ENCODE results near the gene QRSL1. TPM values are rescaled to one million over a fixed set of nuclear protein-coding genes. Genes with fewer than 3 reads are reported as not detected.

The QRSL1 gene
- total and polyA plus RNA-seq, 2 donors (not counting 3 experiments of a cell fraction or from before 2014, with no cell fraction given): 4.3 to 11.3 TPM

- TF ChIP-seq POLR2A (IDR thresholded peaks at IDR 0.05; ENCODE audit: low read depth, low read length) (no peak), FOS (IDR thresholded peaks at IDR 0.05; ENCODE audit: borderline replicate concordance, insufficient read depth, low read length) (no peak), POLR2AphosphoS5 (IDR thresholded peaks at IDR 0.05; ENCODE audit: insufficient read depth, low read depth, low read length) (no peak), EZH2 (IDR thresholded peaks at IDR 0.05; ENCODE audit: borderline replicate concordance, low read depth, low read length, severe bottlenecking) (no peak), JUN (IDR thresholded peaks at IDR 0.05; ENCODE audit: borderline replicate concordance, insufficient read depth, insufficient read length, low read depth) (no peak), GATA2 (IDR thresholded peaks at IDR 0.05; ENCODE audit: insufficient read depth, insufficient read length, low read depth, low read length) (no peak), MYC (IDR thresholded peaks at IDR 0.05; ENCODE audit: low read depth, low read length) (no peak)
- TF ChIP-seq, protein P1, sequence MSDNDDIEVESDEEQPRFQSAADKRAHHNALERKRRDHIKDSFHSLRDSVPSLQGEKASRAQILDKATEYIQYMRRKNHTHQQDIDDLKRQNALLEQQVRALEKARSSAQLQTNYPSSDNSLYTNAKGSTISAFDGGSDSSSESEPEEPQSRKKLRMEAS (IDR thresholded peaks at IDR 0.05; ENCODE audit: insufficient read depth, insufficient read length): no peak
- TF ChIP-seq, protein P2, sequence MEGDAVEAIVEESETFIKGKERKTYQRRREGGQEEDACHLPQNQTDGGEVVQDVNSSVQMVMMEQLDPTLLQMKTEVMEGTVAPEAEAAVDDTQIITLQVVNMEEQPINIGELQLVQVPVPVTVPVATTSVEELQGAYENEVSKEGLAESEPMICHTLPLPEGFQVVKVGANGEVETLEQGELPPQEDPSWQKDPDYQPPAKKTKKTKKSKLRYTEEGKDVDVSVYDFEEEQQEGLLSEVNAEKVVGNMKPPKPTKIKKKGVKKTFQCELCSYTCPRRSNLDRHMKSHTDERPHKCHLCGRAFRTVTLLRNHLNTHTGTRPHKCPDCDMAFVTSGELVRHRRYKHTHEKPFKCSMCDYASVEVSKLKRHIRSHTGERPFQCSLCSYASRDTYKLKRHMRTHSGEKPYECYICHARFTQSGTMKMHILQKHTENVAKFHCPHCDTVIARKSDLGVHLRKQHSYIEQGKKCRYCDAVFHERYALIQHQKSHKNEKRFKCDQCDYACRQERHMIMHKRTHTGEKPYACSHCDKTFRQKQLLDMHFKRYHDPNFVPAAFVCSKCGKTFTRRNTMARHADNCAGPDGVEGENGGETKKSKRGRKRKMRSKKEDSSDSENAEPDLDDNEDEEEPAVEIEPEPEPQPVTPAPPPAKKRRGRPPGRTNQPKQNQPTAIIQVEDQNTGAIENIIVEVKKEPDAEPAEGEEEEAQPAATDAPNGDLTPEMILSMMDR (IDR thresholded peaks at IDR 0.05; ENCODE audit: extremely low read depth in 1 of 2, insufficient read depth in 1 of 2, low read depth in 1 of 2, low read length in 2 of 2): no peak
- no peak overlapping the region for H3K9ac ChIP-seq (replicated peaks; ENCODE audit: extremely low read depth, insufficient read depth, low read length)
- H3K9me3 ChIP-seq (replicated peaks; ENCODE audit: control insufficient read depth, insufficient read depth, low read length): no peaks in the 10 kb centered on the region
- BruUV-seq (replicated peaks): no TSS peak
- no peak overlapping the region for H3K4me3 ChIP-seq (replicated peaks in 1 of 3; ENCODE audit: insufficient read depth in 1 of 3, low read depth in 1 of 3, low read length in 3 of 3)
- H3K4me1 ChIP-seq (ENCODE audit: control insufficient read depth, extremely low read depth, insufficient read depth, low read length): no peaks in the 10 kb centered on the region
- no peaks in the 10 kb centered on the region for H3K79me2 ChIP-seq (ENCODE audit: control insufficient read depth, insufficient read depth, low read length)
- DNase-seq (ENCODE audit: low read depth, low spot score) (no peak), FAIRE-seq (no peak)
- H3K36me3 ChIP-seq (ENCODE audit: control insufficient read depth in 2 of 2, extremely low read depth in 1 of 2, insufficient read depth in 2 of 2, low read length in 2 of 2): no peaks in the 10 kb centered on the region
- ChIA-PET CTCF (no interaction called here), POLR2A (no interaction called here)
- H3K27ac ChIP-seq (ENCODE audit: insufficient read depth, low read depth, low read length): no peak overlapping the region
- no peak overlapping the region for H3K4me2 ChIP-seq (ENCODE audit: insufficient read depth, low read length)
- H2AFZ ChIP-seq (ENCODE audit: low read depth, low read length): no peak overlapping the region
- intact Hi-C loops (cut with micrococcal nuclease): no loop called here
- no peaks in the 10 kb centered on the region for H3K27me3 ChIP-seq (ENCODE audit: control insufficient read depth in 2 of 2, insufficient read depth in 2 of 2, low read length in 2 of 2)
- no peaks in the 10 kb centered on the region for H4K20me1 ChIP-seq (replicated peaks; ENCODE audit: control insufficient read depth, extremely low read depth, insufficient read depth, low read length)
- dilution Hi-C loops (cut with MboI; ENCODE audit: extremely low pct_ligation_motif_present, low sequenced_read_pairs): no loop called here
- H3K9me1 ChIP-seq (replicated peaks; ENCODE audit: control insufficient read depth, extremely low read depth, insufficient read depth, low read length): no peaks in the 10 kb centered on the region
Observed at GRCh38 chr6:106600329-106600728, 29.0 kb upstream of the QRSL1 start.

Data from endothelial cell of umbilical vein (primary cell).